OCI-LY1 (cell line): ENCODE results near the gene ZFYVE28.

Experiments
- H2AFZ ChIP-seq: fragments of 200-600 bp; sonication (generic), shearing (Covaris generic); 2 replicates; pipeline ENCODE4 v1.6.0; 2014; ENCODE audit warnings: antibody characterized with exemption, mild to moderate bottlenecking, low read length
- H3F3A ChIP-seq: fragments of 200-600 bp; sonication (generic), shearing (Covaris generic); 2 replicates; pipeline ENCODE4 v1.6.0; 2014; ENCODE audit warnings: mild to moderate bottlenecking, antibody characterized with exemption, low read length, moderate library complexity; ENCODE audit not compliant: insufficient read depth
- H3K27ac ChIP-seq: fragments of 200-600 bp; sonication (generic); 2 replicates; pipeline ENCODE4 v1.5.1; 2014; ENCODE audit warnings: low read length, mixed run types, mild to moderate bottlenecking, low read depth; ENCODE audit not compliant: poor library complexity, severe bottlenecking
- H3K27me3 ChIP-seq: fragments of 200-600 bp; sonication (generic); 2 replicates; pipeline ENCODE4 v1.6.0; 2014; ENCODE audit warnings: antibody characterized with exemption, mild to moderate bottlenecking, low read length, moderate library complexity; ENCODE audit not compliant: insufficient read depth
- H3K36me3 ChIP-seq: fragments of 200-600 bp; sonication (generic); 2 replicates; pipeline ENCODE4 v1.6.1; 2014; ENCODE audit warnings: mild to moderate bottlenecking, antibody characterized with exemption, low read length, moderate library complexity, mixed read lengths; ENCODE audit not compliant: insufficient read depth
- H3K4me1 ChIP-seq: fragments of 200-600 bp; sonication (generic); 2 replicates; pipeline ENCODE4 v1.5.1; 2014; ENCODE audit warnings: mild to moderate bottlenecking, low read length, moderate library complexity; ENCODE audit not compliant: insufficient read depth, severe bottlenecking
- H3K4me2 ChIP-seq: fragments of 200-600 bp; sonication (generic), shearing (Covaris generic); 2 replicates; pipeline ENCODE4 v1.6.1; 2014; ENCODE audit warnings: low read length
- H3K4me3 ChIP-seq: fragments of 200-600 bp; sonication (generic); 2 replicates; pipeline ENCODE4 v1.5.1; 2014; ENCODE audit warnings: low read length, low read depth, mild to moderate bottlenecking, mixed read lengths; ENCODE audit not compliant: poor library complexity, severe bottlenecking
- H3K79me2 ChIP-seq: fragments of 200-600 bp; shearing (Covaris generic); 2 replicates; pipeline ENCODE4 v1.6.1; 2016; ENCODE audit warnings: mixed run types, low read length, mixed read lengths; ENCODE audit not compliant: insufficient read depth
- H3K9ac ChIP-seq: fragments of 200-600 bp; sonication (generic), shearing (Covaris generic); 2 replicates; pipeline ENCODE4 v1.6.1; 2014; ENCODE audit warnings: mild to moderate bottlenecking, low read length, mixed read lengths
- H3K9me2 ChIP-seq: fragments of 200-600 bp; sonication (generic), shearing (Covaris generic); 2 replicates; pipeline ENCODE4 v1.6.1; 2014; ENCODE audit warnings: low read depth, mild to moderate bottlenecking, low read length, mixed read lengths
- H3K9me3 ChIP-seq: fragments of 200-600 bp; shearing (Covaris generic); 2 replicates; pipeline ENCODE4 v1.6.1; 2014; ENCODE audit warnings: low read length, mixed read lengths
- H4K20me1 ChIP-seq: fragments of 200-600 bp; sonication (generic), shearing (Covaris generic); 2 replicates; pipeline ENCODE4 v1.6.0; 2016; ENCODE audit warnings: mild to moderate bottlenecking, low read length; ENCODE audit not compliant: insufficient read depth
- EZH2 ChIP-seq: fragments of 200-600 bp; sonication (generic), shearing (Covaris generic); IDR thresholded peaks from 2 replicates; pipeline ENCODE4 v1.8.0; 2017; ENCODE audit warnings: borderline replicate concordance, mixed run types, mild to moderate bottlenecking, antibody characterized with exemption, low read length, moderate library complexity, mixed read lengths
- TF ChIP-seq, protein P1 (sequence below): fragments of 200-600 bp; sonication (generic), shearing (Covaris generic); IDR thresholded peaks from 2 replicates; pipeline ENCODE4 v1.5.1; 2017; ENCODE audit warnings: mild to moderate bottlenecking, antibody characterized with exemption, low read length, moderate library complexity, mixed read lengths

Gene ZFYVE28

DNA sequence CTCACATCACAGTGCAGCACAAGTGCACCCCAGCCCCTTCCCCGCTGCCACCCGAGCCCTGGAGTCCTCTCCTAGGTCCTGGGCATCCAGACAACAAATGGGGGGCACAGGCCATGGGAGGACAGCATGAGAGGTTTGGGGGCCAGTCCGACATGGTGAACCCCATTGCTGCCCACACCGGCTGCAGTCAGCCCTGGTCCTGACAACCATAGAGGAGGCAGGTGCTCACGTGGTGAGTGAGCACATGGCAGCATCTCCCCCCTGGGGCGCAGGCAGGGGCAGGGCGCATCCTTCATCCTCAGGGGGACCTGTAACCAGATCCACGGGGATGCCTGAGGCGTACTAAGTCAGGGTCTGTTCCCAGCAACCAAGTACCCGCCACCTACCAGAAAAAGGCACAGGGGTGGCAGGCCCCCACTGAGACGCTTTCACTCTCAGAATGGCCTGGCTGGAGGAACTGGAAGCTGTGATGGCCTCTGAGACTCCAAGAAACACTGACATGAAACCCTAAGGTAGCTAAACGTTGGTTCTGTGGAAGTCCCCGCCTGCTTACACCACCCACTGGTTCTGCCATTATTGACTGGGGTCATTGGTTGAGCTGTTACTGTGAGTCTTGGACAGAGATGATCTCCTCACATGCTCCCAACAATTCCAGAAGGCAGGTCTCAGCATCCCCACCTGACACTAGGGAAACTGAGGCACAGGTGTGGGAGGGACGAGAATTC, 6.5 kb downstream of the ZFYVE28 start:
- no peak overlapping the region for H2AFZ ChIP-seq
- H3K27ac ChIP-seq = no peak overlapping the region
- no peaks in the 10 kb centered on the region for H3K36me3 ChIP-seq
- H3K9ac ChIP-seq = no peak overlapping the region
- no peaks in the 10 kb centered on the region for H3K9me2 ChIP-seq
- no peaks in the 10 kb centered on the region for H3K4me1 ChIP-seq
- H3K4me2 ChIP-seq = no peak overlapping the region
- no peaks in the 10 kb centered on the region for H4K20me1 ChIP-seq
- H3K79me2 ChIP-seq = no peaks in the 10 kb centered on the region
- no peaks in the 10 kb centered on the region for H3K27me3 ChIP-seq
- no peaks in the 10 kb centered on the region for H3K9me3 ChIP-seq
- no peak overlapping the region for H3K4me3 ChIP-seq
- TF ChIP-seq, protein P1, sequence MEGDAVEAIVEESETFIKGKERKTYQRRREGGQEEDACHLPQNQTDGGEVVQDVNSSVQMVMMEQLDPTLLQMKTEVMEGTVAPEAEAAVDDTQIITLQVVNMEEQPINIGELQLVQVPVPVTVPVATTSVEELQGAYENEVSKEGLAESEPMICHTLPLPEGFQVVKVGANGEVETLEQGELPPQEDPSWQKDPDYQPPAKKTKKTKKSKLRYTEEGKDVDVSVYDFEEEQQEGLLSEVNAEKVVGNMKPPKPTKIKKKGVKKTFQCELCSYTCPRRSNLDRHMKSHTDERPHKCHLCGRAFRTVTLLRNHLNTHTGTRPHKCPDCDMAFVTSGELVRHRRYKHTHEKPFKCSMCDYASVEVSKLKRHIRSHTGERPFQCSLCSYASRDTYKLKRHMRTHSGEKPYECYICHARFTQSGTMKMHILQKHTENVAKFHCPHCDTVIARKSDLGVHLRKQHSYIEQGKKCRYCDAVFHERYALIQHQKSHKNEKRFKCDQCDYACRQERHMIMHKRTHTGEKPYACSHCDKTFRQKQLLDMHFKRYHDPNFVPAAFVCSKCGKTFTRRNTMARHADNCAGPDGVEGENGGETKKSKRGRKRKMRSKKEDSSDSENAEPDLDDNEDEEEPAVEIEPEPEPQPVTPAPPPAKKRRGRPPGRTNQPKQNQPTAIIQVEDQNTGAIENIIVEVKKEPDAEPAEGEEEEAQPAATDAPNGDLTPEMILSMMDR = no peak
- no peak for TF ChIP-seq EZH2
- H3F3A ChIP-seq = no peaks in the 10 kb centered on the region

DNA sequence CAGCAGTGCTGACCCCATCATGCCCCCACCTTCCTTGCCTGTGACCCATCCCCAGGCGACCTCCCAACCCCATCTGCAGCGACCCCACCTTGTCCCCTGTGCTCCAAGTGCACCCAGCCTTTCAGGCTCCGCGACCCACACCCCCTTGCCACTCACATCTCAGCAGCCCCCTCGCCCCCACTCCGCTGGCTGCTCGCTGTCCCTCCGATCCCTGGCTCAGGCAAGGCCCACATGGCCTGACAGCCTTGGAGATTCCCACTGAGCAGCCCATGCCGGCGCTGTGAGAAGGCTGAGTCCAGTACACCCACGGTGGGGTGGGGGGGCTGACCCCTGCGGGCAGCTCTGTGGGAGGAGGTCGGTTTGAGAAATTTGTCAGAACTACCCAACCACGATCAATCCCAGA, 9.1 kb downstream of the ZFYVE28 start:
- no peak overlapping the region for H3K27ac ChIP-seq
- no peak overlapping the region for H3K4me2 ChIP-seq

DNA sequence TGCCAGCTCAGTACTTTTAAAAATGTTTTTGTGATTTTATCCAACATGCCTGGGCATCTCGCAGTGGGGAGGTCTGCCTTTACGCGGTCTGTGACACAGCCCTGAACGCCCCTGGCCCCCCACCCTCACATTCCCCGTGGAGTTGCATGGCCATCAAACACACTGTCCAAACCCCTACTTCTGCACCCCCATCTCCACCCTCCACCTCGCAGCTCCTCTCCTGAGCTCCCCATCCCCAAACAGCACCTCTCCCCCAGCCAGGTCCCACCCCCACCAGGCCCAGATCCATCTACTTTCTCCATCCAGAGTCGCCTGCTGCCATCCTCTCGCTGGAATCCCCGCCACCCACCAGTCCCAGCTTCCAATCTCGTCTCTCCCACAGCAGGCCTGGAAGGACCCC, 9.5 kb downstream of the ZFYVE28 start:
- Histone ChIP-seq H4K20me1 (no peaks in the 10 kb centered on the region), H3K4me1 (no peaks in the 10 kb centered on the region), H3F3A (no peaks in the 10 kb centered on the region), H3K27ac (no peak overlapping the region), H3K9me2 (no peaks in the 10 kb centered on the region), H3K4me2 (no peak overlapping the region), H3K36me3 (no peaks in the 10 kb centered on the region), H3K9me3 (no peaks in the 10 kb centered on the region), H3K9ac (no peak overlapping the region), H3K4me3 (no peak overlapping the region), H3K79me2 (no peaks in the 10 kb centered on the region), H3K27me3 (no peaks in the 10 kb centered on the region), H2AFZ (no peak overlapping the region)
- TF ChIP-seq, protein P1 = no peak
- TF ChIP-seq EZH2 = no peak

More for the DNA sequence above, 9.1 kb downstream of the ZFYVE28 start:
- Histone ChIP-seq H3K9me3 (no peaks in the 10 kb centered on the region), H4K20me1 (no peaks in the 10 kb centered on the region), H3K4me1 (no peaks in the 10 kb centered on the region), H3K79me2 (no peaks in the 10 kb centered on the region), H3F3A (no peaks in the 10 kb centered on the region), H3K9me2 (no peaks in the 10 kb centered on the region), H3K4me3 (no peak overlapping the region), H3K9ac (no peak overlapping the region), H3K36me3 (no peaks in the 10 kb centered on the region), H3K27me3 (no peaks in the 10 kb centered on the region), H2AFZ (no peak overlapping the region)
- no peak for TF ChIP-seq EZH2
- TF ChIP-seq, protein P1 = no peak
